Measurements from ENCODE around the gene CLSTN2. TPM values are rescaled to one million over a fixed set of nuclear protein-coding genes. Genes with fewer than 3 reads are reported as not detected.

The CLSTN2 gene
- total RNA-seq, 1 experiment from 2014 or later: 0.02 TPM

- H2AFZ ChIP-seq (ENCODE audit: low read depth, low read length, poor library complexity, severe bottlenecking): no peak overlapping the region
- no peaks in the 10 kb centered on the region for H3K4me1 ChIP-seq (ENCODE audit: control insufficient read depth in 1 of 2, insufficient read depth in 2 of 2, low read length in 2 of 2)
- no peaks in the 10 kb centered on the region for H3K36me3 ChIP-seq (ENCODE audit: control insufficient read depth in 1 of 2, insufficient read depth in 2 of 2, low read length in 2 of 2)
- TF ChIP-seq SP1 (IDR thresholded peaks at IDR 0.05; ENCODE audit: low read depth) (no peak), ZFX (IDR thresholded peaks at IDR 0.05) (no peak), JUND (IDR thresholded peaks at IDR 0.05) (no peak), EGR1 (IDR thresholded peaks at IDR 0.05; ENCODE audit: low read depth) (no peak), MAX (IDR thresholded peaks at IDR 0.05) (no peak)
- H3K9me2 ChIP-seq (ENCODE audit: insufficient read depth): no peaks in the 10 kb centered on the region
- H3K9ac ChIP-seq (ENCODE audit: low read length): no peak overlapping the region
- H3K4me2 ChIP-seq (ENCODE audit: low read length): no peak overlapping the region
- no peak overlapping the region for H3K27ac ChIP-seq (ENCODE audit: low read depth, low read length)
- no TSS peak for BruUV-seq (replicated peaks)
- no peaks in the 10 kb centered on the region for H3K79me2 ChIP-seq (ENCODE audit: insufficient read depth, low read length)
- DNase-seq (ENCODE audit: low read depth, low spot score): no peak
- H4K20me1 ChIP-seq (ENCODE audit: insufficient read depth): no peaks in the 10 kb centered on the region
- no peaks in the 10 kb centered on the region for H3K9me3 ChIP-seq (ENCODE audit: control insufficient read depth in 1 of 2, insufficient read depth in 1 of 2, low read depth in 1 of 2, low read length in 2 of 2)
- ChIA-PET CTCF (no interaction called here), RAD21 (ENCODE audit: low non-redundant PET in 1 of 2, low total read pairs in 2 of 2, uncharacterized antibody in 2 of 2, unreplicated experiment in 2 of 2) (no interaction called here), POLR2A (no interaction called here)
- H3K4me3 ChIP-seq (replicated peaks in 1 of 2; ENCODE audit: low read depth in 1 of 2, low read length in 2 of 2): no peak overlapping the region
- no peak for ATAC-seq
- intact Hi-C loops (cut with micrococcal nuclease): no loop called here
- H3K27me3 ChIP-seq (ENCODE audit: insufficient read depth, low read length): peaks cover 59% of the 10 kb centered on the region
These were observed 573.6 kb downstream of the CLSTN2 start for GRCh38 chr3:140508550-140508949.

DNA sequence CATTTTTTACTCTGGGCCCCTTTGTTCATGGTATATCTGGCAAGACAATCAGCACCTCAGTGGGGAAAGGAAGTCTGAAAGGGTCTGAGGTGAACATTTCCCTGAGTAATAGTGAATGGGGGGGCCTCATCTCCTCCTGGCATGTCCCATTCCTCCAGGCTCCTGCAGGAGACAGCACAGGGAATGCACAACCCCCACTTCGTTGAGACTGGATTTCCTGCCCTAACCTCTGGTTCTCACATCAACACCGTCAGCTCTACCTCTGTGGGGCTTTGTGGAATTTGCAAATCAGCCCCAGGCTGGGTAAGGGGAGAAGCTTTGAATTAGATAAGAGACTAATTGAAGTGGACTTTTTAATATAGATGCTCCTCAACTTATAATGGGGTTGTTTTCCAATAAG, 574.5 kb downstream of the CLSTN2 start:
- Histone ChIP-seq H3K9me2 (ENCODE audit: insufficient read depth) (no peaks in the 10 kb centered on the region), H3K36me3 (ENCODE audit: control insufficient read depth in 1 of 2, insufficient read depth in 2 of 2, low read length in 2 of 2) (no peaks in the 10 kb centered on the region), H3K9ac (ENCODE audit: low read length) (no peak overlapping the region), H4K20me1 (ENCODE audit: insufficient read depth) (no peaks in the 10 kb centered on the region), H3K9me3 (ENCODE audit: control insufficient read depth in 1 of 2, insufficient read depth in 1 of 2, low read depth in 1 of 2, low read length in 2 of 2) (no peaks in the 10 kb centered on the region), H3K4me3 (replicated peaks in 1 of 2; ENCODE audit: low read depth in 1 of 2, low read length in 2 of 2) (no peak overlapping the region), H3K4me2 (ENCODE audit: low read length) (no peak overlapping the region), H3K79me2 (ENCODE audit: insufficient read depth, low read length) (no peaks in the 10 kb centered on the region), H3K27me3 (ENCODE audit: insufficient read depth, low read length) (peaks cover 50% of the 10 kb centered on the region), H3K4me1 (ENCODE audit: control insufficient read depth in 1 of 2, insufficient read depth in 2 of 2, low read length in 2 of 2) (no peaks in the 10 kb centered on the region), H3K27ac (ENCODE audit: low read depth, low read length) (no peak overlapping the region), H2AFZ (ENCODE audit: low read depth, low read length, poor library complexity, severe bottlenecking) (no peak overlapping the region)
- CTCF ChIA-PET: no interaction called here
- intact Hi-C loops (cut with micrococcal nuclease): no loop called here
- BruUV-seq (replicated peaks): no TSS peak
- RAD21 ChIA-PET (ENCODE audit: low non-redundant PET in 1 of 2, low total read pairs in 2 of 2, uncharacterized antibody in 2 of 2, unreplicated experiment in 2 of 2): no interaction called here
- POLR2A ChIA-PET: no interaction called here
- DNase-seq (ENCODE audit: low read depth, low spot score): no peak
- no peak for ATAC-seq
- TF ChIP-seq SIN3A (IDR thresholded peaks at IDR 0.05; ENCODE audit: low read depth): no peak
- TF ChIP-seq TCF7L2 (IDR thresholded peaks at IDR 0.05; ENCODE audit: borderline replicate concordance, extremely low read depth, insufficient read depth, insufficient read length): no peak
- no peak for TF ChIP-seq EGR1 (IDR thresholded peaks at IDR 0.05; ENCODE audit: low read depth)
- no peak for TF ChIP-seq CTCF (IDR thresholded peaks at IDR 0.05 in 2 of 3, conservative IDR thresholded peaks at IDR 0.05 in 1 of 3; ENCODE audit: borderline replicate concordance in 1 of 3, insufficient read depth in 1 of 3, low read depth in 2 of 3, low read length in 2 of 3)
- no peak for TF ChIP-seq RAD21 (IDR thresholded peaks at IDR 0.05; ENCODE audit: low read depth)
- TF ChIP-seq JUND (IDR thresholded peaks at IDR 0.05): no peak
- TF ChIP-seq, protein P1, sequence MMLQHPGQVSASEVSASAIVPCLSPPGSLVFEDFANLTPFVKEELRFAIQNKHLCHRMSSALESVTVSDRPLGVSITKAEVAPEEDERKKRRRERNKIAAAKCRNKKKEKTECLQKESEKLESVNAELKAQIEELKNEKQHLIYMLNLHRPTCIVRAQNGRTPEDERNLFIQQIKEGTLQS (IDR thresholded peaks at IDR 0.05): no peak
- TF ChIP-seq MAX (IDR thresholded peaks at IDR 0.05): no peak
- TF ChIP-seq CEBPB (IDR thresholded peaks at IDR 0.05; ENCODE audit: low read depth): no peak
- TF ChIP-seq POLR2AphosphoS5 (IDR thresholded peaks at IDR 0.05; ENCODE audit: low read depth, low read length): no peak
- no peak for TF ChIP-seq ELF1 (IDR thresholded peaks at IDR 0.05; ENCODE audit: borderline replicate concordance, low read depth)
- TF ChIP-seq ZFX (IDR thresholded peaks at IDR 0.05): no peak
- no peak for TF ChIP-seq EZH2phosphoT487 (IDR thresholded peaks at IDR 0.05; ENCODE audit: borderline replicate concordance)
- TF ChIP-seq SP1 (IDR thresholded peaks at IDR 0.05; ENCODE audit: low read depth): no peak
- no peak for TF ChIP-seq FOSL1 (IDR thresholded peaks at IDR 0.05; ENCODE audit: low read depth)
- no peak for TF ChIP-seq YY1 (IDR thresholded peaks at IDR 0.05; ENCODE audit: extremely low read depth, insufficient replicate concordance, low read depth, low read length)
- no peak for TF ChIP-seq ZBTB33 (IDR thresholded peaks at IDR 0.05; ENCODE audit: extremely low read depth, insufficient replicate concordance, low read length)
- no peak for TF ChIP-seq POLR2A (IDR thresholded peaks at IDR 0.05; ENCODE audit: borderline replicate concordance, extremely low read depth, insufficient read depth, insufficient read length)

All from HCT116 (cell line).